ENCODE results near the gene SMG9. TPM values are rescaled to one million over a fixed set of nuclear protein-coding genes. Genes with fewer than 3 reads are reported as not detected.

SMG9 gene
- total and polyA plus RNA-seq, 2 of the 13 experiments (the other 11 are each of a cell fraction or from before 2014, with no cell fraction given): 16.1 to 18.7 TPM

GRCh38 chr19:43704002-43704705, 50.6 kb downstream of the SMG9 start (continued):
- TF ChIP-seq, protein P1, sequence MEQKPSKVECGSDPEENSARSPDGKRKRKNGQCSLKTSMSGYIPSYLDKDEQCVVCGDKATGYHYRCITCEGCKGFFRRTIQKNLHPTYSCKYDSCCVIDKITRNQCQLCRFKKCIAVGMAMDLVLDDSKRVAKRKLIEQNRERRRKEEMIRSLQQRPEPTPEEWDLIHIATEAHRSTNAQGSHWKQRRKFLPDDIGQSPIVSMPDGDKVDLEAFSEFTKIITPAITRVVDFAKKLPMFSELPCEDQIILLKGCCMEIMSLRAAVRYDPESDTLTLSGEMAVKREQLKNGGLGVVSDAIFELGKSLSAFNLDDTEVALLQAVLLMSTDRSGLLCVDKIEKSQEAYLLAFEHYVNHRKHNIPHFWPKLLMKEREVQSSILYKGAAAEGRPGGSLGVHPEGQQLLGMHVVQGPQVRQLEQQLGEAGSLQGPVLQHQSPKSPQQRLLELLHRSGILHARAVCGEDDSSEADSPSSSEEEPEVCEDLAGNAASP (CRISPR knock-in tag; IDR thresholded peaks at IDR 0.05; ENCODE audit: borderline replicate concordance): no peak
- TF ChIP-seq FOXC1 (CRISPR knock-in tag; IDR thresholded peaks at IDR 0.05; ENCODE audit: borderline replicate concordance) (no peak), GRHL1 (CRISPR knock-in tag; conservative IDR thresholded peaks at IDR 0.05) (no peak), SNAPC2 (CRISPR knock-in tag; IDR thresholded peaks at IDR 0.05) (no peak), SATB2 (CRISPR knock-in tag; IDR thresholded peaks at IDR 0.05) (no peak), TFE3 (CRISPR knock-in tag; IDR thresholded peaks at IDR 0.05) (0 out of 2 replicates have a peak, but pooled peaks have one; percentile 23), ZNF33B (CRISPR knock-in tag; IDR thresholded peaks at IDR 0.05) (no peak), ZNF121 (CRISPR knock-in tag; IDR thresholded peaks at IDR 0.05) (no peak), GTF3A (CRISPR knock-in tag; conservative IDR thresholded peaks at IDR 0.05) (no peak), ZNF768 (CRISPR knock-in tag; IDR thresholded peaks at IDR 0.05) (no peak), NR3C1 (CRISPR knock-in tag; IDR thresholded peaks at IDR 0.05) (no peak), ZKSCAN1 (IDR thresholded peaks at IDR 0.05; ENCODE audit: low read length) (no peak), MYC (CRISPR knock-in tag; IDR thresholded peaks at IDR 0.05; ENCODE audit: borderline replicate concordance) (no peak), GFI1 (CRISPR knock-in tag; IDR thresholded peaks at IDR 0.05; ENCODE audit: borderline replicate concordance) (no peak), RFX5 (IDR thresholded peaks at IDR 0.05; ENCODE audit: low read depth, low read length) (no peak), ZNF33A (CRISPR knock-in tag; IDR thresholded peaks at IDR 0.05; ENCODE audit: borderline replicate concordance) (no peak), ZBTB1 (CRISPR knock-in tag; IDR thresholded peaks at IDR 0.05; ENCODE audit: borderline replicate concordance) (no peak), GATAD2A (CRISPR knock-in tag; IDR thresholded peaks at IDR 0.05) (peak; percentile 18; the same call in 1 of the 2 replicates)
- TF ChIP-seq, protein P2, sequence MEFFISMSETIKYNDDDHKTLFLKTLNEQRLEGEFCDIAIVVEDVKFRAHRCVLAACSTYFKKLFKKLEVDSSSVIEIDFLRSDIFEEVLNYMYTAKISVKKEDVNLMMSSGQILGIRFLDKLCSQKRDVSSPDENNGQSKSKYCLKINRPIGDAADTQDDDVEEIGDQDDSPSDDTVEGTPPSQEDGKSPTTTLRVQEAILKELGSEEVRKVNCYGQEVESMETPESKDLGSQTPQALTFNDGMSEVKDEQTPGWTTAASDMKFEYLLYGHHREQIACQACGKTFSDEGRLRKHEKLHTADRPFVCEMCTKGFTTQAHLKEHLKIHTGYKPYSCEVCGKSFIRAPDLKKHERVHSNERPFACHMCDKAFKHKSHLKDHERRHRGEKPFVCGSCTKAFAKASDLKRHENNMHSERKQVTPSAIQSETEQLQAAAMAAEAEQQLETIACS (CRISPR knock-in tag; IDR thresholded peaks at IDR 0.05): no peak
- TF ChIP-seq, protein P3, sequence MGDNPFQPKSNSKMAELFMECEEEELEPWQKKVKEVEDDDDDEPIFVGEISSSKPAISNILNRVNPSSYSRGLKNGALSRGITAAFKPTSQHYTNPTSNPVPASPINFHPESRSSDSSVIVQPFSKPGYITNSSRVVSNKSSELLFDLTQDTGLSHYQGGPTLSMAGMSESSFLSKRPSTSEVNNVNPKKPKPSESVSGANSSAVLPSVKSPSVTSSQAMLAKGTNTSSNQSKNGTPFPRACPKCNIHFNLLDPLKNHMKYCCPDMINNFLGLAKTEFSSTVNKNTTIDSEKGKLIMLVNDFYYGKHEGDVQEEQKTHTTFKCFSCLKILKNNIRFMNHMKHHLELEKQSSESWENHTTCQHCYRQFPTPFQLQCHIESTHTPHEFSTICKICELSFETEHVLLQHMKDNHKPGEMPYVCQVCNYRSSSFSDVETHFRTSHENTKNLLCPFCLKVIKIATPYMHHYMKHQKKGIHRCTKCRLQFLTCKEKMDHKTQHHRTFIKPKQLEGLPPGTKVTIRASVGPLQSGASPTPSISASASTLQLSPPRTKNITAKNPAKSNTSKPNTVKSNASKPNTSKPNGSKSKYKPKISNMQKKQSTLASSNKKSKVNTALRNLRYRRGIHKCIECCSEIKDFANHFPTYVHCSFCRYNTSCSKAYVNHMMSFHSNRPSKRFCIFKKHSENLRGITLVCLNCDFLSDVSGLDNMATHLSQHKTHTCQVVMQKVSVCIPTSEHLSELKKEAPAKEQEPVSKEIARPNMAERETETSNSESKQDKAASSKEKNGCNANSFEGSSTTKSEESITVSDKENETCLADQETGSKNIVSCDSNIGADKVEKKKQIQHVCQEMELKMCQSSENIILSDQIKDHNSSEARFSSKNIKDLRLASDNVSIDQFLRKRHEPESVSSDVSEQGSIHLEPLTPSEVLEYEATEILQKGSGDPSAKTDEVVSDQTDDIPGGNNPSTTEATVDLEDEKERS (CRISPR knock-in tag; IDR thresholded peaks at IDR 0.05): no peak
- TF ChIP-seq, protein P4, sequence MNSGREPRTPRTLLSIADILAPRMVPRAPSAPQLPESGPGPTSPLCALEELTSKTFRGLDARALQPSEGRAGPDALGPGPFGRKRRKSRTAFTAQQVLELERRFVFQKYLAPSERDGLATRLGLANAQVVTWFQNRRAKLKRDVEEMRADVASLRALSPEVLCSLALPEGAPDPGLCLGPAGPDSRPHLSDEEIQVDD (CRISPR knock-in tag; IDR thresholded peaks at IDR 0.05; ENCODE audit: borderline replicate concordance): no peak

Measured in HepG2 (cell line).